GM12891 (cell line): ENCODE measurements around the gene VEGFB.

Source experiments
- POLR2A ChIP-seq: IDR thresholded peaks from 2 replicates; pipeline ENCODE4 v1.6.1; 2011; ENCODE audit warnings: low read depth, low read length, control low read depth
- TAF1 ChIP-seq: IDR thresholded peaks from 2 replicates; pipeline ENCODE4 v1.6.1; 2011; ENCODE audit warnings: low read depth, low read length, control low read depth

DNA sequence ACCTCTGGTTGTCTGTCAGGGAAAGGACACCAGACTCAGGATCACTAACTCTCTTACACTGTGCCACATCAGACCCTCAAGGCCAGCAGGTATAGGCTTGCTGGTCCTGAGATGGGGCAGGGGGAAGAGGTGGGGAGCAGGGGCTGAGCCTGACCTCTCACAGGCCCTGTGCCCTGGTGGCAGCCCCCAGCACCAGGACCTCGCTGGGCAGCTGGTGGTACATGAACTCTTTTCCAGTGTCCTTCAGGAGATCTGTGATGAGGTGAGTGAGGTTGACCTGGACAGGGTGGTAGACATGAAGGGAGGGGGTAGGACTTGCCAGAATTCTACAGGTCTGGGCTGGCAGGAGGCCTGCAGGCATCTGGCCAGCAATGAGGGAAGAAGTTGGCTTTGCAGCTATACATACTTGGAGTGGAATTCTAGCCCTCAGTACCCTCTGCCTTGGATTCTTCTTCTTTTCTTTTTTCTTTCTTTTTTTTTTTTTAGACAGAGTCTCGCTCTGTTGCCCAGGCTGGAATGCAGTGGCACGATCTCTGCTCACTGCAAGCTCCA is 6.9 kb upstream of the VEGFB start:
- TF ChIP-seq TAF1 (no peak), POLR2A (no peak)
